Transverse colon (tissue), 4 donors: ENCODE data around the gene AKT3. TPM values are rescaled to one million over a fixed set of nuclear protein-coding genes. Genes with fewer than 3 reads are reported as not detected.

Experiments
- DNase-seq: peaks from one replicate; pipeline ENCODE4 v3.0.0-alpha.2; 2019
- H3K27ac ChIP-seq, 4 donors: fragments of 200-600 bp; sonication (generic); 2 replicates each; pipeline ENCODE4 v1.5.1; 2016 to 2018; ENCODE audit warnings: inconsistent platforms in 4 of 4
- H3K27me3 ChIP-seq: fragments of 200-600 bp; sonication (generic); 2 replicates; pipeline ENCODE4 v1.5.1; 2017; ENCODE audit warnings: inconsistent platforms
- H3K36me3 ChIP-seq, 4 donors: fragments of 200-600 bp; sonication (generic); 2 replicates each; pipeline ENCODE4 v1.5.1; 2017 to 2019; ENCODE audit warnings: inconsistent platforms in 4 of 4
- H3K4me1 ChIP-seq, 4 donors: fragments of 200-600 bp; sonication (generic); 2 replicates each; pipeline ENCODE4 v1.5.1; 2017 to 2020; ENCODE audit warnings: inconsistent platforms in 4 of 4
- H3K4me3 ChIP-seq, 4 donors: fragments of 200-600 bp; sonication (generic); 1 replicate in 1 of 4; 2 replicates in 3 of 4; pipeline versions ENCODE4 v1.5.1 to v1.6.1; 2017 to 2019; ENCODE audit warnings: inconsistent platforms in 4 of 4
- H3K9me3 ChIP-seq, 2 donors: fragments of 200-600 bp; sonication (generic); 2 replicates each; pipeline ENCODE4 v1.5.1; 2017 to 2019; ENCODE audit warnings: inconsistent platforms in 2 of 2
- EP300 ChIP-seq: sonication (generic); formaldehyde crosslinking; IDR thresholded peaks from one replicate; pipeline ENCODE4 v1.6.1; 2017; ENCODE audit warnings: antibody characterized with exemption, low read depth
- POLR2A ChIP-seq: fragments of 450-650 bp; IDR thresholded peaks from one replicate; pipeline ENCODE4 v1.6.1; 2016; ENCODE audit warnings: antibody characterized with exemption, mild to moderate bottlenecking, moderate library complexity
- POLR2AphosphoS5 ChIP-seq, 3 donors: sonication (generic); formaldehyde crosslinking; IDR thresholded peaks; one replicate each; pipeline ENCODE4 v1.6.1; 2016; ENCODE audit warnings: antibody characterized with exemption in 3 of 3
- WGBS, 2 donors: methylation state at CpG; one replicate each; pipeline ENCODE4 v1.1.5; 2018; ENCODE audit warnings: low coverage in 1 of 2; 5-methylcytosine and 5-hydroxymethylcytosine counted together
- in situ Hi-C, 4 donors: fragments of 200-750 bp; cut with MboI; loops; one replicate each; pipeline versions ENCODE4 v1.15.0 to v1.15.1; 2017; ENCODE audit warnings: low sequenced_read_pairs in 3 of 4, low pct_ligation_motif_present in 1 of 4, low pct_unique_long_range_greater_than_20kb in 1 of 4
- intact Hi-C: fragments of 100-400 bp; cut with DNase I; formaldehyde crosslinking; loops from one replicate; pipeline ENCODE4 v1.15.1; 2023; ENCODE audit warnings: low total_unique reads
- total RNA-seq, 4 donors: library from RNA; depleted of rRNA; stranded (reverse); fragments of >200 nt; gene quantifications; one replicate each; pipeline ENCODE4 v1.1.0, GENCODE V29; 2016
- TF ChIP-seq, protein P1 (sequence below), 5 experiments: fragments of 200-600 bp in 3 of 5; fragments of 450-650 bp in 2 of 5; sonication (generic) in 3 of 5; IDR thresholded peaks; 1 replicate in 2 of 5; 2 replicates in 3 of 5; pipeline ENCODE4 v1.5.1; 2016 to 2017; ENCODE audit warnings: antibody characterized with exemption in 5 of 5, inconsistent platforms in 3 of 5, mild to moderate bottlenecking in 2 of 5, moderate library complexity in 1 of 5

Gene AKT3
- total RNA-seq, 4 donors from 2014 or later = 9.8 to 27.2 (median 19.4) TPM

GRCh38 chr1:243734308-243734695 is 115.7 kb downstream of the AKT3 start:
- WGBS, 2 donors = 38 to 67% methylated on average over 2 of the region's 2 CpGs
- DNase-seq = no peak

GRCh38 chr1:243733670-243734307 is 116.3 kb downstream of the AKT3 start:
- in situ Hi-C loops (loop anchor here in 2 of 4 donors (25.0 kb wide), 1 partner anchor 396 kb away; no protein-coding TSS in a partner anchor), intact Hi-C loops (no loop called here)
- 88 to 93% methylated on average over 1 of the region's 1 CpG for WGBS, 2 donors
- H3K4me3 ChIP-seq = no peak overlapping the region
- no peaks in the 10 kb centered on the region for H3K27me3 ChIP-seq
- H3K27ac ChIP-seq = no peak overlapping the region
- H3K9me3 ChIP-seq = no peaks in the 10 kb centered on the region
- peaks cover 0 to 3% (median 0%) of the 10 kb centered on the region in 4 donors for H3K4me1 ChIP-seq
- DNase-seq = no peak
- H3K36me3 ChIP-seq = no peaks in the 10 kb centered on the region
- TF ChIP-seq POLR2A = no peak
- TF ChIP-seq EP300 = no peak
- TF ChIP-seq POLR2AphosphoS5 (IDR thresholded peaks at IDR 0.05) = no peak
- TF ChIP-seq, protein P1, sequence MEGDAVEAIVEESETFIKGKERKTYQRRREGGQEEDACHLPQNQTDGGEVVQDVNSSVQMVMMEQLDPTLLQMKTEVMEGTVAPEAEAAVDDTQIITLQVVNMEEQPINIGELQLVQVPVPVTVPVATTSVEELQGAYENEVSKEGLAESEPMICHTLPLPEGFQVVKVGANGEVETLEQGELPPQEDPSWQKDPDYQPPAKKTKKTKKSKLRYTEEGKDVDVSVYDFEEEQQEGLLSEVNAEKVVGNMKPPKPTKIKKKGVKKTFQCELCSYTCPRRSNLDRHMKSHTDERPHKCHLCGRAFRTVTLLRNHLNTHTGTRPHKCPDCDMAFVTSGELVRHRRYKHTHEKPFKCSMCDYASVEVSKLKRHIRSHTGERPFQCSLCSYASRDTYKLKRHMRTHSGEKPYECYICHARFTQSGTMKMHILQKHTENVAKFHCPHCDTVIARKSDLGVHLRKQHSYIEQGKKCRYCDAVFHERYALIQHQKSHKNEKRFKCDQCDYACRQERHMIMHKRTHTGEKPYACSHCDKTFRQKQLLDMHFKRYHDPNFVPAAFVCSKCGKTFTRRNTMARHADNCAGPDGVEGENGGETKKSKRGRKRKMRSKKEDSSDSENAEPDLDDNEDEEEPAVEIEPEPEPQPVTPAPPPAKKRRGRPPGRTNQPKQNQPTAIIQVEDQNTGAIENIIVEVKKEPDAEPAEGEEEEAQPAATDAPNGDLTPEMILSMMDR (IDR thresholded peaks at IDR 0.05) = no peak

More at GRCh38 chr1:243734308-243734695, 115.7 kb downstream of the AKT3 start:
- H3K4me3 ChIP-seq = no peak overlapping the region
- in situ Hi-C loops (loop anchor here in 2 of 4 donors (25.0 kb wide), 1 partner anchor 397 kb away; no protein-coding TSS in a partner anchor), intact Hi-C loops (no loop called here)
- no peaks in the 10 kb centered on the region for H3K9me3 ChIP-seq
- no peak overlapping the region for H3K27ac ChIP-seq
- no peak for TF ChIP-seq POLR2AphosphoS5 (IDR thresholded peaks at IDR 0.05)
- TF ChIP-seq, protein P1 (IDR thresholded peaks at IDR 0.05) = no peak
- TF ChIP-seq POLR2A = no peak
- no peak for TF ChIP-seq EP300
- no peaks in the 10 kb centered on the region for H3K36me3 ChIP-seq
- H3K27me3 ChIP-seq = no peaks in the 10 kb centered on the region
- H3K4me1 ChIP-seq = peaks cover 0 to 3% (median 0%) of the 10 kb centered on the region in 4 donors

DNA sequence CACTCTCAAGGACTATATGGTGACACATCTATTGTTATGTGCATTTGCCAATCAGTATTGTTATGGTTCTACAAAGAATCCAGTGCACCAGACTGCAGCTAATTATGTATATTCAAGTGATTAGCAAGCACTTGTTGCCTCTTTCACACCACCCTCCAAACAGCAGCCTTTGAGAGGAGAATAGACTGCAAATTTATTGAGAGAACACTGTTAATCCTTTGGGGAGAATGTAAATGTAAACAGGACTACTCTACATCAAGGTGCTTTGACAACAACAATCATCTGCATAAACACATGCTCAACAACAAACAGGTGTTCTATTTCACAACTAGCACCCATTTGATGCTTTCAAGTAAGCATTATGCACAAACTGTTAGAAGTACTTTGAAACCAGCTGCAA is 117.4 kb downstream of the AKT3 start:
- Histone ChIP-seq H3K9me3 (no peaks in the 10 kb centered on the region), H3K27ac (no peak overlapping the region), H3K36me3 (no peaks in the 10 kb centered on the region), H3K27me3 (no peaks in the 10 kb centered on the region), H3K4me3 (no peak overlapping the region), H3K4me1 (peaks cover 0 to 3% (median 0%) of the 10 kb centered on the region in 4 donors)
- in situ Hi-C loops = loop anchor here in 2 of 4 donors (25.0 kb wide), 1 partner anchor 395 kb away; no protein-coding TSS in a partner anchor
- DNase-seq = no peak
- TF ChIP-seq EP300 (no peak), POLR2A (no peak), POLR2AphosphoS5 (IDR thresholded peaks at IDR 0.05) (no peak)
- TF ChIP-seq, protein P1 (IDR thresholded peaks at IDR 0.05) = no peak
- intact Hi-C loops = no loop called here

- Histone ChIP-seq H3K36me3 (no peaks in the 10 kb centered on the region), H3K9me3 (no peaks in the 10 kb centered on the region), H3K27me3 (no peaks in the 10 kb centered on the region), H3K4me3 (no peak overlapping the region), H3K27ac (no peak overlapping the region), H3K4me1 (peaks cover 0 to 3% (median 0%) of the 10 kb centered on the region in 4 donors)
- intact Hi-C loops = no loop called here
- in situ Hi-C loops = loop anchor here in 2 of 4 donors (25.0 kb wide), 1 partner anchor 395 kb away; no protein-coding TSS in a partner anchor
- 33 to 66% methylated on average over 3 to 5 of the region's 5 CpGs for WGBS, 2 donors
- TF ChIP-seq POLR2AphosphoS5 (IDR thresholded peaks at IDR 0.05) = no peak
- no peak for TF ChIP-seq POLR2A
- TF ChIP-seq, protein P1 (IDR thresholded peaks at IDR 0.05) = no peak
- no peak for TF ChIP-seq EP300
- no peak for DNase-seq
Observed at GRCh38 chr1:243731974-243732625, 117.9 kb downstream of the AKT3 start.
